Common myeloid progenitor, CD34-positive (primary cell): ENCODE data around the gene CBLN4.

Experiments used
- CTCF ChIA-PET: fragments of 350-600 bp; sonication (Branson Sonifier 250); formaldehyde crosslinking; loops from one replicate; lab custom pipeline; 2021; ENCODE audit warnings: antibody characterized with exemption; lab: Charles Lee
- POLR2A ChIA-PET: fragments of 350-600 bp; sonication (Branson Sonifier 250); formaldehyde crosslinking; loops from one replicate; lab custom pipeline; 2021; ENCODE audit warnings: antibody characterized with exemption; lab: Charles Lee
- DNase-seq, 3 donors: peaks; one replicate each; pipeline versions ENCODE4 v3.0.0 to v3.0.0-alpha.2; 2013
- H3K27ac ChIP-seq, 2 experiments: 1 replicate in 1 of 2; 2 replicates in 1 of 2; pipeline ENCODE4 v1.7.0; 2013; ENCODE audit warnings: inconsistent platforms in 2 of 2, low read length in 2 of 2, mild to moderate bottlenecking in 2 of 2, low read depth in 1 of 2, moderate library complexity in 1 of 2; ENCODE audit not compliant: severe bottlenecking in 2 of 2, insufficient read depth in 1 of 2, poor library complexity in 1 of 2
- H3K27me3 ChIP-seq, 5 experiments: replicated peaks in 2 of 5; 1 replicate in 3 of 5; 2 replicates in 2 of 5; pipeline versions ENCODE4 v1.6.1 to v1.7.0; 2013; ENCODE audit warnings: low read length in 4 of 5, mild to moderate bottlenecking in 2 of 5, moderate library complexity in 2 of 5, inconsistent platforms in 1 of 5; ENCODE audit not compliant: insufficient read depth in 5 of 5, control insufficient read depth in 4 of 5
- H3K36me3 ChIP-seq, 4 experiments: 1 replicate in 2 of 4; 2 replicates in 2 of 4; pipeline versions ENCODE4 v1.6.1 to v1.7.0; 2013; ENCODE audit warnings: low read length in 3 of 4, control low read depth in 1 of 4, mild to moderate bottlenecking in 1 of 4; ENCODE audit not compliant: control insufficient read depth in 4 of 4, insufficient read depth in 4 of 4
- H3K4me1 ChIP-seq, 4 experiments: 1 replicate in 3 of 4; 2 replicates in 1 of 4; pipeline versions ENCODE4 v1.6.1 to v1.7.1; 2013; ENCODE audit warnings: low read length in 3 of 4, mild to moderate bottlenecking in 3 of 4, control low read depth in 1 of 4, inconsistent platforms in 1 of 4, moderate library complexity in 1 of 4; ENCODE audit not compliant: control insufficient read depth in 4 of 4, insufficient read depth in 4 of 4; ENCODE audit errors: control extremely low read depth in 1 of 4
- H3K4me3 ChIP-seq, 7 experiments: 1 replicate in 4 of 7; 2 replicates in 3 of 7; pipeline versions ENCODE4 v1.5.1 to v1.7.0; 2013; ENCODE audit warnings: mild to moderate bottlenecking in 7 of 7, low read length in 6 of 7, moderate library complexity in 6 of 7, inconsistent platforms in 2 of 7, low read depth in 2 of 7, control low read depth in 1 of 7; ENCODE audit not compliant: insufficient read depth in 4 of 7, control insufficient read depth in 1 of 7; ENCODE audit errors: extremely low read depth in 1 of 7
- H3K9me3 ChIP-seq, 5 experiments: 1 replicate in 4 of 5; 2 replicates in 1 of 5; pipeline versions ENCODE4 v1.6.1 to v1.7.1; 2013; ENCODE audit warnings: low read length in 4 of 5, mild to moderate bottlenecking in 2 of 5, inconsistent platforms in 1 of 5, low read depth in 1 of 5, moderate library complexity in 1 of 5; ENCODE audit not compliant: control insufficient read depth in 4 of 5, insufficient read depth in 2 of 5; ENCODE audit errors: control extremely low read depth in 1 of 5
- WGBS: methylation state at CpG from one replicate; pipeline ENCODE4 v1.1.5; 2013; ENCODE audit not compliant: insufficient coverage; 5-methylcytosine and 5-hydroxymethylcytosine counted together

Gene CBLN4

GRCh38 chr20:55947701-55948100 is 57.6 kb downstream of the CBLN4 start:
- CTCF ChIA-PET, result no interaction called here
- no peaks in the 10 kb centered on the region for H3K27me3 ChIP-seq
- H3K36me3 ChIP-seq, result no peaks in the 10 kb centered on the region
- H3K27ac ChIP-seq, result no peak overlapping the region
- POLR2A ChIA-PET, result no interaction called here
- DNase-seq, result no peak
- H3K9me3 ChIP-seq, result peaks cover 0 to 6% (median 2%) of the 10 kb centered on the region in 5 experiments
- WGBS, result 100% methylated on average over 3 of the region's 5 CpGs
- H3K4me3 ChIP-seq, result no peak overlapping the region
- no peaks in the 10 kb centered on the region for H3K4me1 ChIP-seq
